Measurements from ENCODE around the gene PTGDS.

PTGDS gene

DNA sequence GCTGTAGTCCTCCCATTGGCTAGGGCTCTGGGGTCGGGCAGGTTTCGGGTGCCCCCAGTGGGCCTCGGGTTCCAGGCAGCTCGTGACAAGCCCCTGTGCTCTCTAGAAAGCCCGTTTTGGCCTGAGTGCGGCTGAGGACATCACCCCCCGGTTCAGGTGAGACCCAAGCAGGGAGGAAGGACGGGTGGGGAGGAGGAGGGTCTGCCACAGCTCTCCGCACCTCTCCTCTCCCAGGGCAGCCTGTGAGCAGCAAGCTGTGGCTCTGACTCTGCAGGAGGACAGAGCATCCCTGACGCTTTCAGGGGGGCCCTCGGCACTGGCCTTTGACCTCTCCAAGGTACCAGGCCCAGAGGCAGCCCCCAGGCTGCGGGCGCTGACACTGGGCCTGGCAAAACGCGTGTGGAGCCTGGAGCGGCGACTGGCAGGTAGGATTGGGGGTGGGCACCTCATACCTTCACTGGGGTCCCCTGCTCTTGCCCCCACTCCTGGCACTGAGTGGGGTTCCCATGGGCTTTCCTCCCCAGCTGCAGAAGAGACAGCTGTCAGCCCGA is 15.6 kb downstream of the PTGDS start:
- no peak for DNase-seq (ENCODE audit: low spot score)

DNA sequence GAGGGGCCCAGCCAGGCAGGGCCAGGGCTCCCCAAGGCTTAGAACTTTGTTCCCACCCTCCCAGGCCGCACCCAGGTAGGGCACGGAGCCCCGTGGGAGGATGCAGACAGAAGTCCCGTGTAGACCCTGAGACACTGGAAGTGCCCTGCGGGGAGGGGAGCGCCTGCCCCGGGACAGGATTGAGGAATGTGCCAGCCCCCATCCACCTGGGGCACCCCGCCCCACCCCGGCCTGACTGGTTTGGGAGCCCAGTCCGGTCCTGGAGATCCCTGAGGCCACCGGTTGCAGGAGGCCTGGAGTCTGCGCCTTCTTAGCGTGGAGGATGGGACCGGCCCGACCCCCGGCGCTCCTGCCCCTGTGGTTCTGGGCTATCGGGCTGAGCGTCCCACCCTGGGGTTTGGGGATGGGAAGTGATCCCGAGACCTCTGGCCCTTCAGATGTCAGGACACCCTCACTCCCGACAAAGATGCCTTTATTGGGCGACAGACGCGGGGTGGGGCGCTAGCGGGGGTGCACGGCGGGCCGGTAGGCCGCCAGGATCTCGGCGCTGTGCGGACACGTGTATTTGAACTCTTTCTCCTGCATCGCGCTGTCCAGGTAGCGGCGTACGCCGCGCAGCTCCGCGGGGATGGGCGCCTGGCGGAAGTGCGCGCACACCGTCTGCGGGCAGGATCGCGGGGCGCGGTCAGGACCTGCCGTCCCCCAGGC is 17.0 kb downstream of the PTGDS start:
- DNase-seq (ENCODE audit: low spot score), result no peak

DNA sequence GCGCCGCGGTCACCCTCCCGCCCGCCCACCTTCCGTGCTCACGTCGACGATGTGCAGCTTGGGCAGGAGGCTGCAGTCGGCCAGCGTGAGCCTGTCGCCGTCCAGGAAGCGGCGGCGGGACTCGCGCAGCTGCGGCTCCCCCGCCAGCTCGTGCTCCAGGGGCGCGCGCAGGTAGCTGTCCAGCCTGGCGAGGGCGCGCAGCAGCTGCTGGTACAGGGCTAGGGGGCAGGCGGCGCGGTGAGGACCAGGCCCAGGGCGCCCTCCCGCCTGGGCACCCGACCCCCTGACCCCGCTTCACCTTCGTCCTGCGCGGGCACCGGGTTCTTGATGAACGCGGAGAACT is 17.6 kb downstream of the PTGDS start:
- DNase-seq (ENCODE audit: low spot score), result no peak

DNA sequence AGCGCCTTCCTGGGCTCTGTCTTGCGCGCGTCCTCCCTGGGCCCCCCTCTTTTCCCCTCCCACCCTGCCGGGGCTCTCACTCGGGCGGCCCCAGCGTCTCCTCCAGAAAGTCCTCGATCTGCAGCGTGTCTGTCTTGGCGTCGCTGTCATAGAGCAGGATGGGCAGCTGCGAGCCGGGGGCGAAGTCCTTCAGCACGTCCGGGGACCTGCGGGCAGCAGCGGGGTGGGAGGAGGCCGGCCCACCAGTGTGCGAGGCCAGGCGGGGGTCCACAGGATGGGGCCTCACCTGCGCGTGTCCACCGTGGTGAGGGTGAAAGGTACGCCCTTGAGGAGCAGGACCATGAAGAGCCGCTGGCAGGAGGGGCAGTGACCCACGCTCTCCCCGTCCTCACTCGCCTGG is 18.1 kb downstream of the PTGDS start:
- no peak for DNase-seq (ENCODE audit: low spot score)

DNA sequence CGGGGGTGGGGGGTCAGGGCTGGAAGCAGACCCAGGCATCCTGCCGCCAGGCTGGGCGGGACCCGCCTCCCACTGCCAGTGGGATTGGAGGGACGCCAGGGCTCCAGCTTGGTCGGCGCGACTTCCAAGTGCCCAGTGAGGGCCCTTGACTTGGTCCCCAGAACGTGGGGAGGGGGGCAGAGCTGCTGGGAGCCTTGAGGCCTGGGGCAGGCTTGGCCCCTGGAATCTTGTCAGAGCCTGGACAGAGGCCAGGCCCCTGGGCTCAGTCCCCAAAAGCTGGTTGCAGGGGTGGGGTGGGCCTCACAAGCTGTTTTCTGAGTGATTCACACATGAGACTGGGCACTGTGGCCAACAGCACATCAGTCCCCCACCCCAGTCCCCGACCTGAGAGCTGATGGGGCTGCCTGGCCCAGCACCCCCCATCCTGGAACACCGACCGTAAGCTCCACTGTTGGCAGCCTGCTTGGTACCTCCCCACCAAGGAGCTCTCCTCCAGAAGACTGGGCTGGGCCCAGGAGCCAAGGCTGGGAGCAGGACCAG is 18.5 kb downstream of the PTGDS start:
- DNase-seq (ENCODE audit: low spot score), result no peak

DNA sequence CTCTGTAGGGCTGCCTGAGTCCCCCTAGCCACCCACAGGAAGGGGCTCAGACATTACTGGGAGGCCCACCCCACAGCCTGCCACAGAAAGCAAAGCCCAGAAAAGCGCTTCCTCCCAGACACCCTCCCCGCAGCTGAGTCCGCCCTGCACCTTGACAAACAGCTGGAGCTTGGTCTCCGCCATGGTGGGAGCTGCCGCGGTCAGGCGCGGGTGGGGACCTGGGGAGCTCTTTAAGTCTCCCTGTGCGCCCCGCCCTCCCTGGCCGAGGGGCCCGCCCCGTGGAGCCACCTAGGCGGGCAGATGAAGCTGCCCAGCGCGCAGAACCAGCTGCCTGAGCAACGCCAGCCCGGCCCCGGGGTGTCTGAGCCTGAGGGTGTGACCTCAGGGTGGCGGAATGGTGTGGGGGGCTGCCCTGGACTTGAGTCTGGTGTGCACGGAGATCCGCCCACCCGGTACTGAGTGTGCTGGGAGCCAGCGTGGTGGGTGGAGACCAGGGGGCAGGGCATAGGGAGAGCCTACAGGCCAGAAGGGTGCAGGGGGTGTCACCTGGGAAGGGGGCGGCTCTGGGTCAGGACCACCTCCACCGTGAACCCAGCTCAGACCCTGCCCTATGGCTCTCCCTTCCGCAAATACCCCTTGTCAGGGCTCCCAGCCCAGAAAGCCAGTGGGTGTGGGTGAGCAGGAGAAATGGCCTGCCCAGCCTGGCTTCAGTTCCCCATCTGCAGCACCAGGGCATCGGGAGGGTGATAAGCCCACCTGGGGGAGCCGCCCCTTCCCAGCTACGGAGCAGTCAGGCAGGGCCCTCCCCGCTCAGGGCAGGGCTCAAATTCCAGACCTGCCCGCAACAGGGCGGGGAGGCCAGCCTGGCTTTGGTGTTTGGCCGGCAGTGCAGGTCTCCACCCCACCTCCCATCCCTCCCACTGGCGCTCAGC is 19.3 kb downstream of the PTGDS start, which contains the start of gene CLIC3:
TSS of gene CLIC3 (minus strand) at position 208 of the 932 bp plus-strand sequence. CDS start at position 183, 25 bp downstream.
- DNase-seq (ENCODE audit: low spot score), result peak; percentile 51

DNA sequence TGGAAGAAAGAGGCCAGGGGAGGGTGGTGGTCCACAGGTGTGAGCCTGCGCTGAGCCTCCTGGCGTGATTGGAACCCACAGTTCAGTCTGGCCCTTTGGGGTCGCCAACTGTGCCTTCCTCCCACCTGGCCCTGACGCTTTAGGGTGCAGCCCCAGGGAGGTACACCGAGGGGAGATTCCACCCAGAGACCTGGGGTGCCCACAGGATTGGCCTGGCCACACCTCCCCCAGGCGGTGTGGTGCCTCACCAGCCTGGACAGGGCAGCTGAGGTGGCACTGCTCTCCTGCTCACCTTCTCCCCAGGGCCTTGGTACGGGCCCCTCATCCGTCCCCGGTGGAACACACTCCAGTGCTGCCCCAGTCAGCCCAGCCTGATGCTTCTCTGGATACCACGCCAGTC is 20.1 kb downstream of the PTGDS start:
- no peak for DNase-seq (ENCODE audit: low spot score)

DNA sequence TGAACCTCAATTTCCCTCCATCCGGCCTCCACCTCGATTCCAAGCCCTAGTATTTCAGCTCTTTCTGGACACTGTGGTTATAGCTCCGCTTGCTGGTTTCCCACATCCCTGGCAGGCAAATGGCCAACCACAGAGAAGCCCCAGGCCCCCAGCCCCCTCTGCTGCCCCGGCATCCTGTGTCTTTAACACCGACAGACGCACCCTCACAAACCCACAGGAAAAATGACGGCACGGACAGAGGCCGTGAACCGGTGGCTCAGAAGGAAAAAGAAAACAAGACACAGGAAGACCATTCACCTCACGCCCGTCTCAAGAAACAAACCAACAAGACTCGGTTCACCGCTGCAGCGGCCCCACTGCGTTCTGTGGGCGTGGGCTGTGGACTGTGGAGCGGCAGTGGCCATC is 20.5 kb downstream of the PTGDS start:
- peak; percentile 16 for DNase-seq (ENCODE audit: low spot score)

DNA sequence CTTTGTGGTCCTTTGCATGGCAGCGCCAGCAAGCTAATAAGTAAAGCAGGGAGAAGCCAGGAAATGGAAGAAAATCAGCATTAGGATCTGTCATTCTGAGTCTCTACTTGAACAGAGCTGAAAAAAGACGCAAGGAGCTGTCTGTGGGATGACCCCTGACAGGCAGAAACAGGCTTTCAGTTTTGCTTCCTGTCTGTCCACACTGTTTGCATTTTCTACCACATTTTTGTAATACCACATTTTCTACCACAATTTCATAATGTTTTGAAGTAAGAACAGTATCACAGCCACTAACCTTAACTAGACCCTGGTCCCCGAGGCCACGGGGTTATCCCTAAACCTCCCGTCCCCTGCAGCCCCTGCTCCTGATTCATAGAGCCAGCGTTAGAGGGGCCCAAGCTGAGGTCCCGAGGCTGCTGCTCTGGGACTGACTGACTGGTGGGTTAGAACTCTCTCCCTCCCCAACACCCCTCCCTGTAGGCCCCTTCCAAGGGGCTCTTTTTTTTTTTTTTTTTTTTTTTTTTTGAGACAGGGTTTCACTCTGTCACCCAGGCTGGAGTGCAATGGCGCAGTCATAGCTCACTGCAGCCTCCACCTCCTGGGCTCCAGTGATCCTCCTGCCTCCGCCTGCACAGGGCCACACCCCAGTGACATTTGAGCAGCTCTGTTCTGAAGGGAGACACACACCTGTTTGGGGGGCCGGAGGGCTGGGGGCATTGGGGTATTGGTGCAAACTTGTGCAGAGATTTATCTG is 23.1 kb downstream of the PTGDS start:
- DNase-seq (ENCODE audit: low spot score), result peak; percentile 32

DNA sequence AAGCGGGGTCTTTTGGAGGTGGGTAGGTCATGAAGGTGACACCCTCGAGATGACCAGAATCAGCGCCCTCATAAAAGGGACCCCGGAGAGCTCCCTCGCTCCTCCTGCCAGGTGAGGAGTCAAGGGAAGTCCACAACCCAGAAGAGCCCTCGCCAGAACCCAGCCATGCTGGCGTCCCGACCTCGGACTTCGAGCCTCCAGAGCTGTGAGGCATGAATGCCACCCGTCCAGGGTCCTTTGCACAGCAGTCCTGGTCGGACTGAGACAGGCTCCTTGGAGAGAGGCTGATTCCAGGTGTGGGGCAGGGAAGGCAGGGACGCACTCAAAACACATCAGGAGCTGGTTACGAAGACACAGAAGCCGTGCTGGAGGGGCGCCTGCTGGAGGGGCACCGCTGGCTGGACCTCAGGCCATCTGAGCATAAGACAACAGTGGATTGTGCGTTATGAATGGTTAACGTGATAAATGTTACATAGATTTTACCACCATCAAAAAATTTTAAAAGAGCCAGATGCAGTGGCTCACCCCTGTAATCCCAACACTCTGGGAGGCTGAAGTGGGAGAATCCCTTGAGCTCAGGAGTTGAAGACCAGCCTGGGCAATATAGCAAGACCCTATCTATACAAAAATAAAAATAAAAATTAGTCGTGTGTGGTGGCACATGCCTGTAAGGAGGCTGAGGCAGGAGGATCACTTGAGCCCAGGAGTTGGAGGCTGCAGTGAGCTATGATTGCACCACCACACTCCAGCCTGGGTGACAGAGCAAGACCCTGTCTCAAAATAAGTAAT is 24.7 kb downstream of the PTGDS start:
- no peak for DNase-seq (ENCODE audit: low spot score)

DNA sequence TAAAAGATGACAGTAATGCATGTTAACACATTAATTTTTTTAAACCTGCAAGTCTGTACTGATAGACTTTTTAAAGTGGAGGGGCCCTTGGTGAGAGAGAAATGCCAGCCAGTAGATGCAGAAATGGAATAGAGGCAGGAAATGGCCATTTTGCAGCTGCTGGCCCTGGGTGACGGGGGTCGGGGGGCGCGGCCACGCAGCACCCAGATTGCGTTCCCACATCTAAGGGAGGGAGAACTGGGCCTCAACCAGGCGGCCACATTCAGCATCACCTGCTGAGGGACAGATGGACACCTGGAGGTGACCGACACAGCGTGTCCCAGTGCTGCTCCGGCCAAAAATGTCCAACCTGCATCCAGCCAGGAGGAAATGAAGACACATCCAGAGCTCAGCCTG is 25.3 kb downstream of the PTGDS start:
- DNase-seq (ENCODE audit: low spot score), result no peak

DNA sequence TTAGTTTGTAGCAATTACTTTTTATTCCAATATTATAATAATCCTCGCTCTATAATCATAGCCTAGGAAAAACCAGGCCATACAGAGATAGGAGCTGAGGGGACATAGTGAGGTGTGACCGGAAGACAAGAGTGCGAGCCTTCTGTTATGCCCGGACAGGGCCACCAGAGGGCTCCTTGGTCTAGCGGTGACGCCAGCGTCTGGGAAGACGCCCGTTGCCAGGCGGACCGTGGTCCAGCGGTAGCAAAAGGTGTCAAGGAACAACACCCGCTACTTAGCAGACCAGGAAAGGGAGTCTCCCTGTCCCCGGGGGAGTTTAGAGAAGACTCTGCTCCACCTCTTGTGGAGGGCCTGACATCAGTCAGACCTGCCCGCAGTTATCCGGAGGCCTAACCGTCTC is 27.0 kb downstream of the PTGDS start:
- DNase-seq (ENCODE audit: low spot score), result peak; percentile 14

DNA sequence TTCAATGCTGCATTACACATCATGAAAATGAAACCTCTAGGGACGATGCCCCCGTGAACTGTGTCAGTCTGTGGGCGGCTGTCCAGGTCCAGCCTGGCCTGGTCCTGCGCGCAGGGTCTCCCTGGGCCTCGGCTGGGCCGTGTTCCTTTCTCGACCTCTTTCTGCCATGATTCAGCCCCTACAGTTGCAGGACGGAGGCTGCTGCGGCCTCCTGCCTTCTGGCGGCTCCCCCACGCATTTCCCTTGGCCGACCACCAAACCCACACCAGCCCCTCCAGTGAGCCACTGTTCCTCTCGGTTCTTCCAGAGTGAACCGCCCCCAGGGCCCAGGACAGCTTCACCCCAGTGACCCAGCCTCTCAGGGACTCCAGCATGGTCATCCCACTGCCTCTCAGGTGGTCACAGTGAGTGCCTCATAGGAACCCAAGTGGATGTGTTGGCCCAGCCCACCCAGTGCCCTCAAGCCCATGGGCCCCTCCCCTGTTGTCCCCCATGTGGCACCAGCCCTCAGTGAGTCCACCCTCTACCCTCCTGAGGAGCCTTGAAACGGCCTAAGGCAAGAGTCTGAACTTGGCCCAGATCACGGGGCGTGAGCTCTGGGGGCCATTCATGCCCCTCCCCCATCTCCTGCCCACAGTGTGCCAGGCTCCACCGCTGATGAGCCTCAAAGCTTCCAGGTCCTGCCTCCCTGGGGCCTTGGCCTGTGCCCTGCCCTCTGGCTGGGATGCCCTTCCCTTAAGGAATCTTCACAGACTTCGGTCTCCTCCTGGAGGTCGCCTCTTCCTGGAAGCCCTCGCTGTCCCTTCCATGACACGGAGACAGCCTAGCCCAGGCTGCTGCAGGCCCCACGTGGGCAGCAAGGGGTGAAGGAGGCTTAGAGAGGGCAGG is 29.1 kb downstream of the PTGDS start:
- no peak for DNase-seq (ENCODE audit: low spot score)

DNA sequence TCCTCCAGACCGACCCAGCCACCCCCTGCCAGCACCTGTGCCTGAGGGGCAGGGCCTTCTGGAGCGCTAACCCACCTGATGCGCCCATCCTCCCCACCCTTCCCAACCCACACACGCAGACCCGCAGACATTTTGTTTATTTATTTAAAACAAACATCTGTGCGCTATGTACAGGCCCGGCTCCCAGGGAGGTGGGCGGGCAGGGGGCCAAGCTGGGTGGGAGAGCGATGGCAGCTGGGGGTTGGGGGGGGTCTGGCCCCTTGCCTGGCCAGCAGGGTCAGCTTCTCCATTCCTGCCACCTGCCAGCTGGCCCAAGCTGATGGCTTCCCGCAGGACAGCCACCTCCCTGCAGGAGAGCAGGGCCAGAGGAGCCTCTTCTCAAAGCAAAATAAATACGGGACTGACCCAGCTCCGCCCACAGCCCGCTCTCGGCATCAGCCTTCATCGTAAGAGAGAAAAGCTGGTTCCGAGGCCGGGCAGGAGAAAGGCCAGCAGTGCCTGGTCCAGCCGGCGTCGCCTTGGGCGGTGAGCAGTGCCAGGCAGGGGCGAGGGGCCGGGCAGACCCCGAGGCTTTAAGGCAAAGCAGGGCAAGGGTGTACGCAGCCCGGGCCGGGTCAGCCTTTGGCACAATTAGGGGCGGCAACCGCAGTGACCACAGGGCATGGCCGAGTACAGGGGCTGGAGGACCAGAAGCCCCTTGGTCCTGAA is 30.0 kb downstream of the PTGDS start:
- DNase-seq (ENCODE audit: low spot score), result no peak

DNA sequence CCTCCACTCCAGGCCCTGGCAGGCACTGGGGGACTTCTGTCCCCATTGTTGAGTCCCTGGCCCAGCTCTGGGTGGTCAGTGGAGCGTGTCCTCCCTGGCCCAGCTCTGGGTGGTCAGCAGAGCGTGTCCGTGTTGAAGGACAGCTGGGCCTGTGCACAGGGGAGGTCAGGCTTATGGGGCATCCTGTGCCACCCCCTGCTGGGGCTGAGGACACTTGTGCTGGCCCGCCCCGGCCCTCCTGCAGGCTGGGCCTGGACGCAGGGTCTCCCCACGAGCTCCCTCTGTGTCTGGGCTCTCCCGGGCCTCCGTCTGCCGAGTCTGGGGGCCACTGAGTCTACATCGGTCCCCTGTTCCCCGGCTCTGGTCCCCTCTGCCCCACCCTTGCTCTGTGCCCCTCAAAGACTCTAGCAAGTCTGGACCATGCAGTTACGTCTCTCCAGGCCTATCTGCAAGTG is 30.5 kb downstream of the PTGDS start:
- no peak for DNase-seq (ENCODE audit: low spot score)

DNA sequence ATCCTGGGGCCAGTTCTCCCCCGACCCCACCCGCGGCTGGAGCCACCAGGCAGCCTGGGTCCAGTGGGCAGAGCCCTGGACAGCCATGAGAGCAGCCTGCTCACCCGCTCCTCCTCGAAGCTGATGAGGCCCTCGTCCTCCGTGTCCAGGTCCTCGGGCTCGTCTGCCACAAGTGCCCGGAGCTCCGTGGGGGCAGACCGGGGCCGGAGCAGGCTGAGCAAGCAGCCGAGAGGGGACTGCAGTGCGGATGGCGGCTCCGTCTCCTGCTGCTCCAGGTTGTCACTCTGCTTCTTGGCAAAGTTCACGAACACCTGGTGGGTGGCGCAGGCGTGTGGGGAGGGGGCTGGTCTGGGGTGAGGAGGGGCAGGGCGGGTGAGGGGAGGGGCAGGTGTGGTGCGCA is 31.0 kb downstream of the PTGDS start:
- no peak for DNase-seq (ENCODE audit: low spot score)

DNA sequence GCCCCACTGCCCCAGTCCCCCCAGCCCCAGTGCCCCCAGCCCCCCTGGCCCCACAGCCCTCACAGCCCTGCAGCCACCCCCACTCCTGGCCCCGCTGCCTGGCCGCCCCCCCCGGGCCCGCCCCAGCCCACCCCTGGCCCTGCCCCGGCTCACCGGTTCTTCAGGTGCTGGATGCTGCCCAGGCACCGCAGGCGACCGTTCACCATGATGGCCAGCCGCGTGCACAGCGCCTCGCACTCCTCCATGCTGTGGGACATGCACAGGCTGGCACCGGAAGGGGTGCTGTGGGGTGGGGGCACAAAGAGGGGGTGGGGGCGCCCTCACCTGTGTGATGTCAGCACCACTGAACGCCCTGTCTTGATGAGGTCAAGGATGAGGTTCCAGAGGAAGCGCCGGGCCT is 31.9 kb downstream of the PTGDS start:
- no peak for DNase-seq (ENCODE audit: low spot score)

DNA sequence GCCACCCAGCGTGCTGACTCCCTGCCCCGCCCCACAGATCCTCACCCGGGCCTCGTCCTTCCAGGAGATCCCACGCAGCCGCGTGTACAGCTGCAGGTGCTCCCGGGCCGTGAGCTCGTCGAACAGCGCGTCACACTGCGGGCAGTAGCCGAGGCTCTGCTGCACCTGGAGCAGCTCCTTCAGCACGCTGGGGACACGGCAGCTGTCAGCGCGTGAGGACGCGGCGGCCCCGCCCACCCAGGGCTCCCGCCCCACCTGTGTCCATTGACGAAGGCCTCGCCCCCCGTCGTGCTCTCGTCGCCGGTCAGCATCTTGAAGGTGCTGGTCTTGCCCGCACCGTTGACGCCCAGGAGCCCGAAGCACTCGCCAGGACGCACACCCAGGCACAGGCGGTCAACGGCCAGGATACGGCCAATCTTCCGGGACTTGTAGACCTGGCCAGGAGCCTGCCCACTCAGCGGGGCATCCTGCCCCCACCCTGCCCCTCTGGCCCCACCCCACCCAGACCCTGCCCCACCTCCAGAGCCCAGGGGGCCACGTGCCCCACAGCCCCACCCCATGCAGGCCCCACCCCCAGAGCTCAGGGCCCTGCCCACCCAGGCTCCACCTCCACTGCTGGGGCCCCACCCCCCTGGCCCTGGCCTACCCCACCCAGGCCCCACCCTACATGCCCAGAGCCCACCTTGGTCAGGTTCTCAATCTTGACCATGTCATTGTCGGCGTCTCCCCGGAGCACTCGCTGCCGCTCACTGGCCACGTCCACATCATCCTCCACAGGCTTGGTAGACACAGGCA is 32.8 kb downstream of the PTGDS start:
- no peak for DNase-seq (ENCODE audit: low spot score)

DNA sequence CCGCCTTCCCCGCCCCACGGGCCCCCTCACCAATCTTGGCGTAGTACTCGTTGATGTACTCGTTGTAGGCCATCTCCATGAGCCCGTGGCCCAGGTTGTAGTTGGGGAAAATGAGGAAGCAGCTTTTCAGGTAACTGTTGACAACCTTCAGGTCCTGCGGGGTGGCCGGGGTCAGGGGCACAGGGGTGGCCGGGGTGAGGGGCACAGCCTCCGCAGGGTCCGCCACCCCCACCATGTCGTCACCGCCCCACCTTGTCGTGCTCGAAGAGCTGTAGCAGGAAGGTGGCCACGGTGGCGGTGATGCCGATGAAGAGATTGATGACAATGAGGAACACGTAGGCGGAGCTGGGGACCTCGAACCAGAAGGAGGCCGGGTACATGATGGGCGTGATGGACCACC is 33.9 kb downstream of the PTGDS start:
- DNase-seq (ENCODE audit: low spot score), result no peak

Data from CD4-positive, alpha-beta T cell treated with Interleukin-15 for 4 hours (primary cell).